Chondrocyte (in vitro differentiated cells): ENCODE results near the gene MAPK10. TPM values are rescaled to one million over a fixed set of nuclear protein-coding genes. Genes with fewer than 3 reads are reported as not detected.
A peak's percentile ranks its signal among the peaks of the same experiment; 100 is the strongest.

Experiments
- DNase-seq: peaks from one replicate; pipeline ENCODE4 v3.0.0; 2021; ENCODE audit warnings: mixed read lengths, low spot score
- H3K27ac Mint-ChIP-seq: one replicate; pipeline ENCODE4 v1.8.0; 2021; ENCODE audit warnings: mild to moderate bottlenecking, moderate library complexity, mixed read lengths; ENCODE audit not compliant: unreplicated experiment
- H3K27me3 Mint-ChIP-seq: 2 replicates; pipeline ENCODE4 v1.8.0; 2021; ENCODE audit warnings: low read depth, mixed read lengths
- H3K36me3 Mint-ChIP-seq: 2 replicates; pipeline ENCODE4 v1.8.0; 2021; ENCODE audit warnings: low read depth, mixed read lengths
- H3K4me1 Mint-ChIP-seq: 2 replicates; pipeline ENCODE4 v1.8.0; 2021; ENCODE audit warnings: low read depth, mild to moderate bottlenecking, mixed read lengths
- H3K4me3 Mint-ChIP-seq: one replicate; pipeline ENCODE4 v1.8.0; 2021; ENCODE audit warnings: mild to moderate bottlenecking, moderate library complexity, mixed read lengths; ENCODE audit not compliant: unreplicated experiment
- H3K9me3 Mint-ChIP-seq: 2 replicates; pipeline ENCODE4 v1.8.0; 2021; ENCODE audit warnings: low read depth, mixed read lengths
- CTCF ChIP-seq: fragments of 200-600 bp; sonication (generic); IDR thresholded peaks from 2 replicates; pipeline ENCODE4 v1.5.0; 2021; ENCODE audit warnings: antibody characterized with exemption, mild to moderate bottlenecking, moderate library complexity
- total RNA-seq: library from RNA; stranded (reverse); gene quantifications from 3 replicates; pipeline ENCODE4 v1.2.1, GENCODE V29; 2021

Gene MAPK10
- total RNA-seq, 1 donor from 2014 or later: 14.1 TPM

GRCh38 chr4:86011117-86011516 is 348.7 kb downstream of the MAPK10 start:
- H3K4me1 Mint-ChIP-seq: peaks cover 55% of the 10 kb centered on the region
- no peaks in the 10 kb centered on the region for H3K27me3 Mint-ChIP-seq
- H3K36me3 Mint-ChIP-seq: no peaks in the 10 kb centered on the region
- DNase-seq: no peak
- peak overlapping the region; percentile 71 for H3K27ac Mint-ChIP-seq
- no peaks in the 10 kb centered on the region for H3K9me3 Mint-ChIP-seq
- H3K4me3 Mint-ChIP-seq: no peak overlapping the region
- TF ChIP-seq CTCF: no peak

GRCh38 chr4:86007042-86007441 is 352.8 kb downstream of the MAPK10 start:
- Mint-ChIP-seq H3K27me3 (no peaks in the 10 kb centered on the region), H3K36me3 (peaks cover 8% of the 10 kb centered on the region)
- DNase-seq: no peak

DNA sequence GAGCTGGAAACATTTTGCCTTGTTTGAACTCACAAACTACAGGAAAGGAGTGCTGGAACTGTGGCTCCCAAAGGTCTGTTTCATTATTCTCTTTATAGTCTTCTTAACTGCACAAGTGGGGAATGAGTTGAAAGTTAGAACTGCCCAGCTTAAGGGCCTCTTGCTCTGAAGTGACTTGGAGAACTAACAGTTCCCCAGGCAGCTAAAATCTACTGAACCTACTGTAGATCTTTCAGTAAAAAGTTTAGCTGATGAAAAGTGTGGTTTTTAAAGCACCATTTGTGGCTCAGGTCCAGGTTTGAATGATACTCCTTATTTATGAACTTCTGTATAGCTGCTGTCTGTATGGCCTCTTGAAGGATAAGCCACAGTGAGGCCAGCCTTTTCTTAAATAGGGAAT is 353.8 kb downstream of the MAPK10 start:
- Mint-ChIP-seq H3K9me3 (no peaks in the 10 kb centered on the region), H3K27me3 (no peaks in the 10 kb centered on the region), H3K36me3 (peaks cover 8% of the 10 kb centered on the region), H3K4me1 (peaks cover 6% of the 10 kb centered on the region), H3K4me3 (no peak overlapping the region), H3K27ac (no peak overlapping the region)
- no peak for DNase-seq
- no peak for TF ChIP-seq CTCF

More at GRCh38 chr4:86007042-86007441, 352.8 kb downstream of the MAPK10 start:
- H3K9me3 Mint-ChIP-seq: no peaks in the 10 kb centered on the region
- no peak overlapping the region for H3K4me3 Mint-ChIP-seq
- TF ChIP-seq CTCF: no peak
- peaks cover 16% of the 10 kb centered on the region for H3K4me1 Mint-ChIP-seq
- H3K27ac Mint-ChIP-seq: no peak overlapping the region

GRCh38 chr4:86004030-86004429 is 355.8 kb downstream of the MAPK10 start:
- TF ChIP-seq CTCF: no peak
- H3K4me1 Mint-ChIP-seq: peaks cover 1% of the 10 kb centered on the region
- no peaks in the 10 kb centered on the region for H3K9me3 Mint-ChIP-seq
- no peak for DNase-seq
- H3K36me3 Mint-ChIP-seq: peaks cover 13% of the 10 kb centered on the region
- H3K27ac Mint-ChIP-seq: no peak overlapping the region
- no peaks in the 10 kb centered on the region for H3K27me3 Mint-ChIP-seq
- H3K4me3 Mint-ChIP-seq: no peak overlapping the region

DNA sequence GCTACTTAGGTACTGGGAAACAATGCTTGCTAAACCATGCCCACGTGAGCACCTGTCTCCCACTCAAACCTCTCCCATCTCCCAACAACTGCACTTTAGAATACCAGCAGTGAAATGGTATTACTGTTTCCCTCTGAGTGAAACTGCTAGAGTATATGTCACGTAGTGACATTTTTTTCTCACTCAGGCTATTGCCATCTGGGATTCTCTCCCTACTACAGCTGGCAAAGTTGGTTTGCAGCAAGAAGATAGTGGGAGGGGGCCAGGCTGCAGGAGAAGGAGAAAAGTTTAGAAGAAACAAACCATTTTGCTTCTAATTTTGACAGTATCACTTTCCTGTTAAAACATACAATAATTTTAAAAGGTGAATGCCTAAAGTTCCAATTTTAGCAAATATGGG is 358.3 kb downstream of the MAPK10 start:
- Mint-ChIP-seq H3K4me3 (no peak overlapping the region), H3K36me3 (peaks cover 17% of the 10 kb centered on the region), H3K4me1 (peaks cover 8% of the 10 kb centered on the region), H3K9me3 (no peaks in the 10 kb centered on the region), H3K27ac (no peak overlapping the region), H3K27me3 (no peaks in the 10 kb centered on the region)
- no peak for DNase-seq
- TF ChIP-seq CTCF: no peak
